Measurements from ENCODE around the gene YAF2. TPM values are rescaled to one million over a fixed set of nuclear protein-coding genes. Genes with fewer than 3 reads are reported as not detected.

Gene YAF2
- total RNA-seq, 1 donor from 2014 or later: 88.1 TPM

- intact Hi-C loops (cut with micrococcal nuclease): no loop called here
- Histone ChIP-seq H3K27ac (replicated peaks) (no peak overlapping the region), H3K9me3 (replicated peaks) (peaks cover 5% of the 10 kb centered on the region), H3K27me3 (ENCODE audit: low read depth) (no peaks in the 10 kb centered on the region), H3K4me3 (no peak overlapping the region), H3K4me1 (no peaks in the 10 kb centered on the region), H3K36me3 (no peaks in the 10 kb centered on the region)
- TF ChIP-seq CTCF (IDR thresholded peaks at IDR 0.05; ENCODE audit: borderline replicate concordance): no peak
- no peak for DNase-seq
These were observed 39.5 kb upstream of the YAF2 start for GRCh38 chr12:42277396-42278127.

GRCh38 chr12:42275499-42275898 lies 37.5 kb upstream of the YAF2 start:
- Histone ChIP-seq H3K9me3 (replicated peaks) (peaks cover 5% of the 10 kb centered on the region), H3K4me1 (no peaks in the 10 kb centered on the region), H3K4me3 (no peak overlapping the region), H3K27me3 (ENCODE audit: low read depth) (no peaks in the 10 kb centered on the region), H3K27ac (replicated peaks) (no peak overlapping the region), H3K36me3 (no peaks in the 10 kb centered on the region)
- no peak for DNase-seq
- intact Hi-C loops (cut with micrococcal nuclease): no loop called here
- TF ChIP-seq CTCF (IDR thresholded peaks at IDR 0.05; ENCODE audit: borderline replicate concordance): no peak

- Histone ChIP-seq H3K27me3 (ENCODE audit: low read depth) (no peaks in the 10 kb centered on the region), H3K9me3 (replicated peaks) (peaks cover 5% of the 10 kb centered on the region), H3K36me3 (no peaks in the 10 kb centered on the region), H3K4me1 (no peaks in the 10 kb centered on the region), H3K27ac (replicated peaks) (no peak overlapping the region), H3K4me3 (no peak overlapping the region)
- intact Hi-C loops (cut with micrococcal nuclease): no loop called here
- no peak for DNase-seq
- no peak for TF ChIP-seq CTCF (IDR thresholded peaks at IDR 0.05; ENCODE audit: borderline replicate concordance)
These were observed 35.7 kb upstream of the YAF2 start for GRCh38 chr12:42273706-42274105.

DNA sequence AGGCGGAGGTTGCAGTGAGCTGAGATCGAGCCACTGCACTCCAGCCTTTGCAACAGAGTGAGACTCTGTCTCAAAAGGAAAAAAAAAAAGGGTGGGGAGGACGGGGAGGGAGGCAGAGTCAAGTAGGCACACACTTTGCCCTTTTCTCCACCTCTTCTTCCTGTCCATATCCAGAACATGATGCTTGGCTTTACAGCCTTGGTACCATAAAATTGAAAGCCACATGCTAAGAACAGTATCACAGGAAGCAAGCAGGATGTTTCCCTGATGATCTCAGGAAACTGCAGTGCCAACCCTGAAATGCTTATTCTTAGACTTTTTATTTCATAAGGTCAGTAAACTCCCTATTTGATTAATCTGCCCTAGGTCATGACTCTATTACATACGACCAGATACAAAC lies 32.5 kb upstream of the YAF2 start:
- Histone ChIP-seq H3K27ac (replicated peaks) (no peak overlapping the region), H3K9me3 (replicated peaks) (peaks cover 5% of the 10 kb centered on the region), H3K27me3 (ENCODE audit: low read depth) (no peaks in the 10 kb centered on the region), H3K4me1 (no peaks in the 10 kb centered on the region), H3K4me3 (no peak overlapping the region), H3K36me3 (no peaks in the 10 kb centered on the region)
- intact Hi-C loops (cut with micrococcal nuclease): no loop called here
- no peak for TF ChIP-seq CTCF (IDR thresholded peaks at IDR 0.05; ENCODE audit: borderline replicate concordance)
- DNase-seq: no peak

- no peaks in the 10 kb centered on the region for H3K36me3 ChIP-seq
- no peak overlapping the region for H3K27ac ChIP-seq (replicated peaks)
- intact Hi-C loops (cut with micrococcal nuclease): no loop called here
- no peak overlapping the region for H3K4me3 ChIP-seq
- DNase-seq: no peak
- H3K9me3 ChIP-seq (replicated peaks): no peaks in the 10 kb centered on the region
- no peaks in the 10 kb centered on the region for H3K4me1 ChIP-seq
- no peak for TF ChIP-seq CTCF (IDR thresholded peaks at IDR 0.05; ENCODE audit: borderline replicate concordance)
- no peaks in the 10 kb centered on the region for H3K27me3 ChIP-seq (ENCODE audit: low read depth)
These were observed 29.6 kb upstream of the YAF2 start for GRCh38 chr12:42267413-42268190.
